AG09309 (cell line): Measurements from ENCODE around the gene VAT1L.
"Not testable (repeated sequence)": the region's sequence is repeated elsewhere in the genome, so short reads cannot be mapped to it uniquely, and the experiment has no call there.

Experiments used
- DNase-seq: peaks from one replicate; pipeline ENCODE4 v3.0.0-alpha.2; 2010; ENCODE audit warnings: low read depth
- H3K4me3 ChIP-seq: 2 replicates; pipeline ENCODE4 v1.5.1; 2011; ENCODE audit warnings: mild to moderate bottlenecking, low read depth, low read length, moderate library complexity; ENCODE audit not compliant: control insufficient read depth
- TF ChIP-seq, protein P1 (sequence below): IDR thresholded peaks from 2 replicates; pipeline ENCODE4 v1.5.1; 2011; ENCODE audit warnings: mild to moderate bottlenecking, low read depth, low read length, inconsistent platforms; ENCODE audit not compliant: insufficient read depth, control insufficient read depth; ENCODE audit errors: missing control alignments

The VAT1L gene

DNA sequence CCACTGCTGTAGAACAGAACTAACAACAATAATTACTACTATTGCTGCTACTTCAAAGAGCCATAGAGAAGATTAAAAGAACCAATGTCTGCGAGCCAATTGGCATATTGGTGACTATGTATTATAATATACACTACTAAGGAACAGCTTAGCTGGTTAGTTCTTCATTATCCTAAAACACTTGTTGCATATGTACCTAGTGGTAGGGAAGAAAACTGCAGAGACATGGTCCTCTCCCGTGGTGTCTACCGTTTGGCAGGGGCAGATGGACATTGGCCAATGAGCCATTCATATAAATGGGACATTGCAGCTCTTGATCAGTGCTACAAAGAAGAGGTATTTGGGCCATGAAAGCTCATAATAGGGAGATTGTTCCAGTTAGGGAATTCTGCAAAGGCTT, 187.6 kb downstream of the VAT1L start:
- TF ChIP-seq, protein P1, sequence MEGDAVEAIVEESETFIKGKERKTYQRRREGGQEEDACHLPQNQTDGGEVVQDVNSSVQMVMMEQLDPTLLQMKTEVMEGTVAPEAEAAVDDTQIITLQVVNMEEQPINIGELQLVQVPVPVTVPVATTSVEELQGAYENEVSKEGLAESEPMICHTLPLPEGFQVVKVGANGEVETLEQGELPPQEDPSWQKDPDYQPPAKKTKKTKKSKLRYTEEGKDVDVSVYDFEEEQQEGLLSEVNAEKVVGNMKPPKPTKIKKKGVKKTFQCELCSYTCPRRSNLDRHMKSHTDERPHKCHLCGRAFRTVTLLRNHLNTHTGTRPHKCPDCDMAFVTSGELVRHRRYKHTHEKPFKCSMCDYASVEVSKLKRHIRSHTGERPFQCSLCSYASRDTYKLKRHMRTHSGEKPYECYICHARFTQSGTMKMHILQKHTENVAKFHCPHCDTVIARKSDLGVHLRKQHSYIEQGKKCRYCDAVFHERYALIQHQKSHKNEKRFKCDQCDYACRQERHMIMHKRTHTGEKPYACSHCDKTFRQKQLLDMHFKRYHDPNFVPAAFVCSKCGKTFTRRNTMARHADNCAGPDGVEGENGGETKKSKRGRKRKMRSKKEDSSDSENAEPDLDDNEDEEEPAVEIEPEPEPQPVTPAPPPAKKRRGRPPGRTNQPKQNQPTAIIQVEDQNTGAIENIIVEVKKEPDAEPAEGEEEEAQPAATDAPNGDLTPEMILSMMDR = no peak
- H3K4me3 ChIP-seq = no peak overlapping the region
- no peak for DNase-seq

DNA sequence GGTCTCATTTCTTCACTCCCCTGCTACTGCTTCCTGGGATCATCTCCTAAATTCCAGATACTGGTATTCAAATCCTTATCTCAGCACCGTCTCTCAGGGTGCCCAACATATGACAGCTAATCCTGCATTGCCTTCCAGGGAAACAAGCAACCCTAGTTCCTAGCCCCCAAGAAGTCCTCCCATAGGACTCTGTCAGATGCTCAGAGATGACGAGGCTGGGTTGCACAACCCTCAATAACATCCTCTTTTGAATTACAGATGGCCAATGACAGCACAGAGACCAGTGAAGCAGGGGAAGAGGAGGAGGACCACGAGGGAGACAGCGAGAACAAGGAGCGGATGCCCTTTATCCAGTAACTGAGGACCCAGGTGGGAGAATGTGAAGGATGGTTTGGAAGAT, 189.0 kb downstream of the VAT1L start:
- TF ChIP-seq, protein P1 = no peak
- no peak for DNase-seq

DNA sequence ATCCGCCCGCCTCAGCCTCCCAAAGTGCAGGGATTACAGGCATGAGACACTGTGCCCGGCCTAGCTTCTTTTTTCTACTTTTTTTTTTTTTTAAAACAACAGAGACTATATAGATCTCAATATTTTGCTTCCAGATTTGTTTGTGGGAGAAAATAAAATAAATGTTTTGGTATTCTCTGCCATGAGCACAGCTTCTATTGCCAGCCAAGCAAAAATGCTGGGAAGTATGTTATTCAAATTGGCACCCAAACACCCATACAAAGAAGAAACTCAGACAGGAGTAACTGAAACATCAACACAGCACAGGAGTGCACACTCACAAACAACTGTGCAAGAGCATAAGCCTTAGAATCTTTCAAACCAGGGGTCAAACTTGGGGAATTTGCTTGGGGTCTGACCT, 196.7 kb downstream of the VAT1L start:
- DNase-seq = no peak
- TF ChIP-seq, protein P1 = no peak
- no peak overlapping the region for H3K4me3 ChIP-seq

More for the DNA sequence above, 189.0 kb downstream of the VAT1L start:
- H3K4me3 ChIP-seq = no peak overlapping the region

DNA sequence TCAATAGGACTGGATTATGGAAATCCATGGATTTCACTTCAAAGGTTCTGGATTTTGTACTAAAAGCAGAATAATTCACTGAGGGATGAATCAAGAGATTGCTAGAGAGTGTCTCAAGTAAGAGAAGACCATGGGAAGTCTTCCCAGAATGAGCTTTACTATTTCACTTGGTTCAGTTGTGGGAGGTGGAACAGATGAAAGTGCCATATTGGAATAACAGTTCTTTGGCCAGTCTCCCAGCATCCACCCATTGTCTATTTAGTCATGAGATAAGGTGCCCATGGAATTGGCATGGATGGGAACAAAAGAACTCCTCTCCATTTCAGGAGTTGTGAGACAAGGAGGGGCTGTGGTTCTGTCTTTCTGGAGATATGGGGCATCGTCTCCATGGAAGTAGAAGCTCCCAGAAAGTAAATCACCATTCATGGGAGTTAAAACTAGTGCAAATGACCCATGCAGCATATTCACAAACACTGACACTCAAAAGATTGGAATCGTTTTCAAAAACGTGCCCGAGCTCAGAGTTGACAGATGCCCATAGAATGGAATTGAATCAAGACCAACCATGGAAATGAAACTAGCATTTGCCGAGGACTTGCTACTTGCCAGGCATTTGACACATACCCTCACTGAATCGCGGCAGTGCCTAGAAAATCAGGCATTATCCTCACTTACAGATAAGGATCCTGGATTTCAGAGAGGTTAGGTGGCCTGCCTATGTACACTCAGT, 197.8 kb downstream of the VAT1L start:
- DNase-seq = no peak
- TF ChIP-seq, protein P1 = no peak
- no peak overlapping the region for H3K4me3 ChIP-seq

DNA sequence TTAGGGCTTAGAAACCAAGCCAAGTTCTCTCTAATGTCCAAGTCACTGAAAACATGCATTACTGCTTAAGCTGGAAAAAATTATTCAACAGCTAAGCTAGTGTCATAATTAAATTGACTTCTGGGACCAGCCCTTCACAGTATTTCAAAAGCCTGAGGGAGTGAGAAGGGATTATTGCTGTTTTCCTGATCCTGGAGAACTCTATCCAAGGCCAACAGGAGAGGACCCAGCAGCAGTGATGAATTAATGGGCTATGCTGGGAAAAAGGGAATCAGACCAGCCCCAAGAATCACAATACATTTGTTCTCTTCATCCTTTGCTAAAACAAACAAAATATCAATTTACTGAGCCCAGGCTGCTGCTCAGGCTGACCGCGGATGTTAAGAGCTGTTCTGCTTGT, 199.4 kb downstream of the VAT1L start:
- TF ChIP-seq, protein P1 = no peak
- no peak for DNase-seq
- no peak overlapping the region for H3K4me3 ChIP-seq

DNA sequence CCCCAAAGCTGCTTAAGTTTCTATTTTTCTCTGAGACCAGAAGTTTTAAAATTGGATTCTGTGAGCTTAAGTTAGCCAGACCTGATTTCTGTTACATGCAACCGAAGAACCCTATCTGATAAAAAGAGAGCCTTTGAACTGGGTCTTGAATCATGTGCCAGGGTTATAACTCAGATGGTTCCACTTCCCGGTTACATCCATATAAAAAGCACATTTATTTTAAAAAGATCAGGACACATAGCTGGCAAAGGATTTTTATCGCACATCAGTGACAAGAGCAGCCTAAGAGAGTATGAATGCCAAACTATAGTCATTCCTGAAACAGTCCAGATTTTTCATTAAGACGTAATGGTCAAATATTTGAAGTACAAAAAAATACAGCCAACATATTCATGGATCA, 201.5 kb downstream of the VAT1L start:
- TF ChIP-seq, protein P1 = no peak
- no peak overlapping the region for H3K4me3 ChIP-seq
- DNase-seq = no peak

DNA sequence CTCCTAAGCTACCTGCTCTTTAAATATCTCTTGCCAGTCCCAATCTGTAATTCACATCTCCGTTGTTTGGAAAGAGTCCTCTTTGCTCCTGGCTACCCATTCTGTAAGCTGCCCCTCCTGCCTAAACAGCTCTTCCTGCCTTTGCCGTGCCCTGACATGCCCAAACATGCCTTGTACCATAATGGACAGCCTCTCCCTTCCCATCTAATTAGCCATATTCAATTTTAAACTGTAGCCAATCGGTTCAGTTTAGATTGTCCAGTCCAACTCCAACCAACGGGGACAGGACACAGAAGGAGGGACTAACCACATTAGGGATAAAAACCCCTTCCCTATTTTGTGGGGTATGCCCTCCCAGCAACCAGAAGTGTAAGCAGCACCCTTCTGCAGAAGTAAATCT, 203.3 kb downstream of the VAT1L start:
- TF ChIP-seq, protein P1 = no peak
- no peak overlapping the region for H3K4me3 ChIP-seq
- DNase-seq = no peak

DNA sequence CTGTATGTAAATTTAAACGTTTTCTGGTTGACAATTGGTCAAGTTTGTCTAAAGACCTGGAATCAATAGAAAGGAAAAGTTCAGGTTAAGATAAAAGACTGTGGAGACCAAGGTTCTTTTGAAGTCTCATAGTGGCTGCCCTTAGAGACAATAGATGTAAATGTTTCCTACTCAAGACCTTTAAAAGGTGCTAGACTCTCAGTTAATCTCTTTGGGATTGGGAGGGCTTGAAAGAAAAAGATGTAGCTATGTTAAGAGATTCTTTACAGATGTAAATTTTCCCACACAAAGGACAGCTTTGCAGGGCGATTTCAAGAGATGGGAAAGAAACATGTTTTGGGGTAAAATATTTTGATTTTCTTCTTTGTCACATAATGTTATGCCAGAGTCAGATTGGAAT, 204.0 kb downstream of the VAT1L start:
- not testable (repeated sequence) for H3K4me3 ChIP-seq, DNase-seq
